CD4-positive, alpha-beta T cell treated with Interleukin-17A for 4 hours (primary cell): ENCODE measurements around the gene DIP2A.
"Not testable (repeated sequence)": the region's sequence is repeated elsewhere in the genome, so short reads cannot be mapped to it uniquely, and the experiment has no call there.

Experiments
- DNase-seq: peaks from one replicate; pipeline ENCODE4 v3.0.0-alpha.2; 2020; ENCODE audit warnings: mixed read lengths

DIP2A gene

GRCh38 chr21:46483300-46484295 is 24.9 kb downstream of the DIP2A start:
- DNase-seq = no peak

- DNase-seq = no peak
These were observed 27.9 kb downstream of the DIP2A start for GRCh38 chr21:46486481-46487126.

GRCh38 chr21:46489162-46489663 is 30.5 kb downstream of the DIP2A start:
- DNase-seq = no peak

GRCh38 chr21:46489800-46490199 is 31.1 kb downstream of the DIP2A start:
- DNase-seq = no peak

- DNase-seq = no peak
These were observed 32.9 kb downstream of the DIP2A start for GRCh38 chr21:46491553-46491952.

GRCh38 chr21:46492851-46493250 is 34.2 kb downstream of the DIP2A start:
- no peak for DNase-seq

- no peak for DNase-seq
These were observed 35.1 kb downstream of the DIP2A start for GRCh38 chr21:46493828-46494227.

GRCh38 chr21:46498335-46499050 is 39.8 kb downstream of the DIP2A start:
- no peak for DNase-seq

- DNase-seq = peak; percentile 15
These were observed 41.7 kb downstream of the DIP2A start for GRCh38 chr21:46500224-46500861.

GRCh38 chr21:46503922-46504550 is 45.3 kb downstream of the DIP2A start:
- no peak for DNase-seq

GRCh38 chr21:46504666-46505065 is 46.0 kb downstream of the DIP2A start:
- DNase-seq = no peak

GRCh38 chr21:46507562-46507961 is 48.9 kb downstream of the DIP2A start:
- DNase-seq = no peak

- DNase-seq = no peak
These were observed 51.2 kb downstream of the DIP2A start for GRCh38 chr21:46509741-46510502.

- DNase-seq = peak; percentile 29
These were observed 56.4 kb downstream of the DIP2A start for GRCh38 chr21:46515109-46515508.

GRCh38 chr21:46516068-46516467 is 57.4 kb downstream of the DIP2A start:
- DNase-seq = no peak

GRCh38 chr21:46517361-46517760 is 58.7 kb downstream of the DIP2A start:
- DNase-seq = no peak

GRCh38 chr21:46518983-46519583 is 60.4 kb downstream of the DIP2A start:
- no peak for DNase-seq

- DNase-seq = not testable (repeated sequence)
These were observed 68.7 kb downstream of the DIP2A start for GRCh38 chr21:46527393-46527792.

- DNase-seq = no peak
These were observed 69.1 kb downstream of the DIP2A start for GRCh38 chr21:46527801-46528200.

GRCh38 chr21:46532080-46532479 is 73.4 kb downstream of the DIP2A start:
- DNase-seq = peak; percentile 58

GRCh38 chr21:46537026-46537425 is 78.3 kb downstream of the DIP2A start:
- DNase-seq = no peak
